Measurements from ENCODE around the gene OR10A6.

DNA sequence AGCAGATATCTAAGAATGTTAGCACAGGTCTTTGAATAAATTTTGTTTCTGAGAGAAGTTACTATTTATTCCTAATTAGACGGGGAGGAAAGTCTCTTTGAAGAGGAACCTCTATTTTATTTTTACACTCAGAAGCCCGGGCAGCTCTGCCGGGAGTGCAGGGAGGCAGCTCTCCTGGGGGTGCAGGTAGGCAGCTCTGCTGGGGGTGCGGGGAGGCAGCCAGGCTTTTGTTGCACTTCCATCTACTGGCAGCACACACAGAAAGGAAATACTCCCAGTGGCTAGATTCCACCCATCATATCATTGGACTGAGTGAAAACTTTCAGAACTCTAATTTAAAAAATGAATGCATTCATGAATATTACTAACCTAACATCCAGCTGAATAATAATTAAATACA is 24.6 kb downstream of the OR10A6 start:
- no peak for TF ChIP-seq EZH2 (optimal IDR thresholded peaks at IDR 0.05; ENCODE audit: low read depth, low read length)
- TF ChIP-seq, protein P1, sequence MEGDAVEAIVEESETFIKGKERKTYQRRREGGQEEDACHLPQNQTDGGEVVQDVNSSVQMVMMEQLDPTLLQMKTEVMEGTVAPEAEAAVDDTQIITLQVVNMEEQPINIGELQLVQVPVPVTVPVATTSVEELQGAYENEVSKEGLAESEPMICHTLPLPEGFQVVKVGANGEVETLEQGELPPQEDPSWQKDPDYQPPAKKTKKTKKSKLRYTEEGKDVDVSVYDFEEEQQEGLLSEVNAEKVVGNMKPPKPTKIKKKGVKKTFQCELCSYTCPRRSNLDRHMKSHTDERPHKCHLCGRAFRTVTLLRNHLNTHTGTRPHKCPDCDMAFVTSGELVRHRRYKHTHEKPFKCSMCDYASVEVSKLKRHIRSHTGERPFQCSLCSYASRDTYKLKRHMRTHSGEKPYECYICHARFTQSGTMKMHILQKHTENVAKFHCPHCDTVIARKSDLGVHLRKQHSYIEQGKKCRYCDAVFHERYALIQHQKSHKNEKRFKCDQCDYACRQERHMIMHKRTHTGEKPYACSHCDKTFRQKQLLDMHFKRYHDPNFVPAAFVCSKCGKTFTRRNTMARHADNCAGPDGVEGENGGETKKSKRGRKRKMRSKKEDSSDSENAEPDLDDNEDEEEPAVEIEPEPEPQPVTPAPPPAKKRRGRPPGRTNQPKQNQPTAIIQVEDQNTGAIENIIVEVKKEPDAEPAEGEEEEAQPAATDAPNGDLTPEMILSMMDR (IDR thresholded peaks at IDR 0.05; ENCODE audit: low read length) = no peak
- no peak for TF ChIP-seq EZH2phosphoT487 (IDR thresholded peaks at IDR 0.05; ENCODE audit: low read length)

All from MM.1S (cell line).